Skeletal muscle tissue (tissue), 4 donors: ENCODE results near the gene PRX. TPM values are rescaled to one million over a fixed set of nuclear protein-coding genes. Genes with fewer than 3 reads are reported as not detected.
A peak's percentile ranks its signal among the peaks of the same experiment; 100 is the strongest.

ENCODE experiments used
- H3K27ac ChIP-seq: one replicate; pipeline ENCODE4 v1.7.0; 2013; ENCODE audit warnings: mild to moderate bottlenecking, low read depth, low read length, inconsistent platforms
- H3K27me3 ChIP-seq, 3 donors: one replicate each; pipeline ENCODE4 v1.7.0; 2013; ENCODE audit warnings: low read length in 3 of 3; ENCODE audit not compliant: control insufficient read depth in 3 of 3, insufficient read depth in 3 of 3
- H3K36me3 ChIP-seq, 3 donors: one replicate each; pipeline ENCODE4 v1.7.0; 2013; ENCODE audit warnings: low read length in 3 of 3; ENCODE audit not compliant: control insufficient read depth in 3 of 3, insufficient read depth in 3 of 3
- H3K4me1 ChIP-seq, 3 donors: one replicate each; pipeline ENCODE4 v1.7.0; 2013; ENCODE audit warnings: low read length in 3 of 3, mild to moderate bottlenecking in 3 of 3; ENCODE audit not compliant: control insufficient read depth in 3 of 3, insufficient read depth in 3 of 3
- H3K4me3 ChIP-seq, 3 donors: one replicate each; pipeline ENCODE4 v1.7.0; 2013; ENCODE audit warnings: low read length in 3 of 3
- H3K9ac ChIP-seq, 3 donors: one replicate each; pipeline ENCODE4 v1.7.0; 2013; ENCODE audit warnings: low read length in 3 of 3, mild to moderate bottlenecking in 3 of 3, moderate library complexity in 2 of 3, low read depth in 1 of 3
- H3K9me3 ChIP-seq, 3 donors: one replicate each; pipeline ENCODE4 v1.7.0; 2013; ENCODE audit warnings: low read length in 3 of 3; ENCODE audit not compliant: control insufficient read depth in 3 of 3
- total RNA-seq: library from RNA; depleted of rRNA; stranded (reverse); fragments of >200 nt; gene quantifications from one replicate; pipeline ENCODE4 v1.2.3, GENCODE V29; 2014
- donor health status: Osteomylitis.

PRX gene
- total RNA-seq, 1 donor from 2014 or later = 8.4 TPM

- H3K27ac ChIP-seq = peak overlapping the region; percentile 99
- peak overlapping the region; percentile 93 to 94 (median 94) for H3K9ac ChIP-seq
- no peaks in the 10 kb centered on the region for H3K27me3 ChIP-seq
- no peaks in the 10 kb centered on the region for H3K9me3 ChIP-seq
- peaks cover 24 to 34% (median 30%) of the 10 kb centered on the region in 3 donors for H3K4me1 ChIP-seq
- H3K4me3 ChIP-seq = peak overlapping the region; percentile 78 to 95 (median 88)
- peaks cover 11 to 13% (median 11%) of the 10 kb centered on the region in 3 donors for H3K36me3 ChIP-seq
Measured at GRCh38 chr19:40424637-40425449, 11.7 kb upstream of the PRX start.

GRCh38 chr19:40423938-40424337 is 10.8 kb upstream of the PRX start:
- Histone ChIP-seq H3K9ac (peak overlapping the region in 1 of 3 donors; percentile 94), H3K9me3 (no peaks in the 10 kb centered on the region), H3K36me3 (peaks cover 11 to 13% (median 11%) of the 10 kb centered on the region in 3 donors), H3K4me1 (peaks cover 24 to 34% (median 30%) of the 10 kb centered on the region in 3 donors), H3K27me3 (no peaks in the 10 kb centered on the region), H3K27ac (no peak overlapping the region), H3K4me3 (peak overlapping the region in 1 of 3 donors; percentile 88)

DNA sequence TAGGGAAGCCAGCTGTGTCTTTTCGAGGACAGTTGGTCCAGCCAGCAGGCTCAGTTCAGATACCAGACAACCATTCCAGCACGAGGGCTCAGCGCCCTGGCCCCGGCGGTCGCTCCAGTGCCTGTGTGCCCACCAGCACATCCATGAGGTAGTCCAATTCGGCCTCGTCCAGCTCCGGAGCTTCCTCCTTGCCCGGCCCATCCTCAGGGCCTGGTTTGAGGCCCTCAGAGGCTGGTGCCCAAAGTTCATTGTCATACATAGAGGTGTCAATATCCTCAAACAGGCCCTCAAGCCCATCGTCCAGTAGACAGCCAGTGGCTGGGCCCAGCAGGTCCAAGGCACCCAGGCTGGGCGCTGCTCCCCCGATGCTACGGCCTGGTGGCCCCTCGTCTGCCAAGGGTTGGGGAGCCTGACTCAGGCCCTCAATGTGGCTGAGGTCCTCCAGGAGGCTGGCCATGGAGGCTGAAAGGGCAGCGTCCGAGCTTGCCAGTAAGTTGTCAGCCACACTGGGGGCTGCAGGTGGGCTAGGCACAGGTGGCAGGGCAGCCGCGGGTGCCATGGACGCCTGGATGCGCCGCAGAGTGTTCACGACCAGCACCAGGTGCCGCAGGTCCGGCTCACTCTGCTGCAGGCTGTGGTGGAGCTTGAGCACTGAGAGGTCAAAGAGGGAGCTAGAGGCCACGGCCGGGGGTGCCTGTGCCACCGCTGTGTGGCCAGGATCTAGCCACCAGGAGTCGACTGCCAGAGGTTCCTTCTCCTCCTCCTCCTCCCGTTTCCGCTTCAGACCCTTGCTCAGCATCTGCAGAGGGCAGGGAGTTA is 9.8 kb upstream of the PRX start:
- Histone ChIP-seq H3K9me3 (no peaks in the 10 kb centered on the region), H3K9ac (peak overlapping the region; percentile 20 to 99 (median 57)), H3K4me3 (no peak overlapping the region), H3K4me1 (peaks cover 24 to 34% (median 30%) of the 10 kb centered on the region in 3 donors), H3K27ac (peak overlapping the region; percentile 99), H3K36me3 (peaks cover 11 to 13% (median 11%) of the 10 kb centered on the region in 3 donors), H3K27me3 (no peaks in the 10 kb centered on the region)

- Histone ChIP-seq H3K4me1 (peaks cover 31 to 41% (median 35%) of the 10 kb centered on the region in 3 donors), H3K9me3 (no peaks in the 10 kb centered on the region), H3K4me3 (no peak overlapping the region), H3K9ac (peak overlapping the region; percentile 20 to 99 (median 97)), H3K27me3 (no peaks in the 10 kb centered on the region), H3K27ac (peak overlapping the region; percentile 99), H3K36me3 (peaks cover 11 to 13% (median 11%) of the 10 kb centered on the region in 3 donors)
Measured at GRCh38 chr19:40421993-40422747, 9.0 kb upstream of the PRX start.

DNA sequence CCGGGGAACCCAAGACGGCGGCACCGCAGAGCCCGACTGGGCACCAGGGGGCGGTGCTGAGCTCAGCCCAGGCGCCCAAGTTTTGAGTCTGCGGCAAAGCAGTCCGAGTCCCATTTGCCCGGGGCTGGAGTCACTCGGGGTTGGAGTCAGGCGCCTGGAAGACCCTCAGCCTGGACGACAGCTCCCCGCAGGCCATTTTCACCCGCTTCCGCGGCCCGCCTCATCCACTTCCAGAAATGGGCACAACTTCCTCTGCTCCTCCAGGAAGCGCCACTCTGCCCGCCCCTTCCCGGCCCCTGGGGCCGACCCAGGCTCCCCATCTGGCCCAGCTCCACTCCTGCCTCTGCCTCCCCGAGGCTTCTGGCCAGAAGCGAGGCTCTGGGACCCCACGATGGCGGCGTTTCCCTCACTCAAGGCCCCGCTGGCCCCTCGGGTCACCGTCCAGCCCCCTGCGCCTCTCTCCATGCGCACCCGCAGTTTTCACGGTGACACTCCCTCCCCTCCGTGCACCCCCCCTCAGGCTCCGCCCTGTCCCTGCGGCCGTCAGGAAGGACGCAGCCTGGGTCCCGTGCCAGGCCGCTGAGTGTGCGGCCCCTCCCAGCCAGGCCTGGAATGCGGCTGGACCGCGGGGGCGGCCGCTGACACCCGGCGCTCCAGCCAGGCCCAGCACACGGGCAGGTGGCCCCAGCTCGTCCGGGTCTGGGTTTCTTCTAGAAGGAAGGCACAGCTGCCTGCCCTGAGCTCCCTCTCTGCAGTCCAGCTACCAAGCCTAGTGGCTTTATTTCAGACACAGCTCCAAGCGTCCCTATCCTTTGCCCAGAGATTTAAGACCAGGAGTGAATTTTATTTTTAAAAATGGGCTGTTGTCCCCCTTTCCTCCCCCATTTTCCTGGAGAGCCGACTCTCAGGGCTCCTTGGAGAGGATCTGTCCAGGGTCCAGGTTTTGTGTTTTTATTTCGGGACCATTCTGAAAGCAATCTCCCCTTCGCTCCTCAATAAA is 7.9 kb upstream of the PRX start:
- Histone ChIP-seq H3K9ac (peak overlapping the region; percentile 95 to 99 (median 97)), H3K36me3 (peaks cover 11 to 13% (median 11%) of the 10 kb centered on the region in 3 donors), H3K9me3 (no peaks in the 10 kb centered on the region), H3K27me3 (no peaks in the 10 kb centered on the region), H3K4me1 (peaks cover 37 to 40% (median 37%) of the 10 kb centered on the region in 3 donors), H3K27ac (peak overlapping the region; percentile 99), H3K4me3 (peak overlapping the region; percentile 80 to 83 (median 83))

DNA sequence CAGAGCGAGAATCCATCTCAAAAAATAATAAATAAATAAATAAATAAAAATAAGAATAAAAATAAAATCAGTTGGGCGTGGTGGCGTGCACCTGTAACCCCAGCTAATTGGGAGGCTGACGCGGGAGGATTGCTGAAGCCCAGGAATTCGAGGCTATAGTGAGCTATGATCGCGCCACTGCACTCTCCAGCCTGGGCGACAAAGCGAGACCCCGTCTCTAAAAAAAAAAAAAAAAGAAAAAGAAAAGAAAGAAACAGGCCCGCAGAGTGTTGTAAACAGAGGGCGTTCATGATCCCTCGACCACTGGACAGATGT is 7.2 kb upstream of the PRX start:
- Histone ChIP-seq H3K27ac (peak overlapping the region; percentile 99), H3K36me3 (peaks cover 11 to 13% (median 11%) of the 10 kb centered on the region in 3 donors), H3K9me3 (no peaks in the 10 kb centered on the region), H3K4me3 (peak overlapping the region in 2 of 3 donors; percentile 83), H3K9ac (peak overlapping the region; percentile 95 to 99 (median 97)), H3K4me1 (peaks cover 37 to 40% (median 37%) of the 10 kb centered on the region in 3 donors), H3K27me3 (no peaks in the 10 kb centered on the region)

DNA sequence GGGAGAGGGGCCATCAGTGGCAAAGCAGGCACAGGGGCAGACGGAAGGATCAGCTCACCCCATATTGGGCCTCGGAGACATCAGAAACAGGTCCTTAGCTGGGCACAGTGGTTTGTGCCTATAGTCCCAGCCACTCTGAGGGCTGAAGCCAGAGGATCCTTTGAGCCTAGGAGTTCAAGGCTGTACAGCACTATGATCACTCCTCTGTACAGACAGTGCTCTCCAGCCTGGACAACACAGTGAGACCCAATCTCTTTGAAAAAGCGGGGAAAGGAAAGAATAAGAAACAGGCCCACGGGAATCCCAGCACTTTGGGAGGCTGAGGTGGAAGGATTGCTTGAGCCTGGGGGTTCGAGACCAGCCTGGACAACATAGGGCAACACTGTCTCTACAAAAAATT is 6.6 kb upstream of the PRX start:
- Histone ChIP-seq H3K4me1 (peaks cover 37 to 41% (median 39%) of the 10 kb centered on the region in 3 donors), H3K9me3 (no peaks in the 10 kb centered on the region), H3K27me3 (no peaks in the 10 kb centered on the region), H3K36me3 (peaks cover 11 to 13% (median 11%) of the 10 kb centered on the region in 3 donors), H3K4me3 (no peak overlapping the region), H3K9ac (no peak overlapping the region), H3K27ac (peak overlapping the region; percentile 37)

GRCh38 chr19:40419066-40419612 is 6.0 kb upstream of the PRX start:
- no peak overlapping the region for H3K4me3 ChIP-seq
- H3K9me3 ChIP-seq = no peaks in the 10 kb centered on the region
- H3K4me1 ChIP-seq = peaks cover 38 to 43% (median 39%) of the 10 kb centered on the region in 3 donors
- no peak overlapping the region for H3K27ac ChIP-seq
- no peaks in the 10 kb centered on the region for H3K27me3 ChIP-seq
- peaks cover 11 to 13% (median 11%) of the 10 kb centered on the region in 3 donors for H3K36me3 ChIP-seq
- H3K9ac ChIP-seq = peak overlapping the region in 1 of 3 donors; percentile 33
